Embryonic facial prominence (tissue), 1 donor: ENCODE results near the gene FAM131B.
"Not testable (repeated sequence)": the region's sequence is repeated elsewhere in the genome, so short reads cannot be mapped to it uniquely, and the experiment has no call there.

Source experiments
- DNase-seq: peaks from one replicate; pipeline ENCODE4 v3.0.0-alpha.2; 2016; ENCODE audit errors: extremely low spot score

Gene FAM131B

DNA sequence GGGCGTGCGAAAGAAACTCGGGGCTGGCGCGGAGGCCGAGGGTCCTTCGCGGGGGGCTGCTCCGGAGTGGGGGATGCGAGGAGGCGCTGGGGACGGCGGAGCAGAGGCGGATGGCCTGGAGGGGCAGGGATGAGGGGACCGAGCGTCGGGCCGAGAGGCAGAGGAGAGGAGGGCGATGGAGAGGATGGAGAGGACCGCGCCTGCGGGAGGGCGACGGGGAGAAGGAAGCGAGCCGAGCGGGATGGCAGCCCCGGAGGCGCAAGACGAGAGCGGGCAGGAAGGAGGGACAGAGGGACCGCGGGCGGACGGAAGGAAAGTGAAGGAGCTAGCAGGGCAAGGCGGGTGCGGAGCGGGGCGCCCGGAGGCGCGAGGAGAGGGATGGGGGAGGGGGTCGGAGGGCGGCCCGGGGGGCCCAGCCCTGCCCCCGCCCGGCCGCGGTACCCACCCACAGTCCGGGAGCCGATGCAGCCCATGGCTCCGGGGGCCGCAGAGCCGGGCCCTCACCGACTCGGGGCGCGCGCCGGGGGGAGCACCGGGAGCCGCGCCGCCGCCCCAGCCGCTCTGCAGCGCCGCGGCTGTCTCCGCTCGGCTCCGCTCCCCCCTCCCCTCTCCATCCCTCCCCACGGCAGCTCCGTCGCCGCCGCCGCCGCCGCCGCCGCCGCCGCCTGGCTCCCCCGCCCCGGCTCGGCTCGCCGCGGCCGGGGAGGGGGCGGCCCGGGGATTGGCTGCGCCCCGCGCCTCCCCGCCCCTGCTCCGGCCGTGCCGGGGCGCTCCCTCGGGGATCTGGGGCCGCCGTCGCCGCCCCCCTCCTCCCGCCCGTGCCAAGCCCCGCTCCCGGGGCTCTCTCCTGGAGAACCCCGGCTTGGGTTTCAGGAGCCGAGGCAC lies at the start of gene FAM131B:
Gene FAM131B, minus strand, starts transcription at position 583 of the 885 bp plus-strand sequence. Its CDS starts 110 bp downstream, at position 473.
- DNase-seq: no peak

DNA sequence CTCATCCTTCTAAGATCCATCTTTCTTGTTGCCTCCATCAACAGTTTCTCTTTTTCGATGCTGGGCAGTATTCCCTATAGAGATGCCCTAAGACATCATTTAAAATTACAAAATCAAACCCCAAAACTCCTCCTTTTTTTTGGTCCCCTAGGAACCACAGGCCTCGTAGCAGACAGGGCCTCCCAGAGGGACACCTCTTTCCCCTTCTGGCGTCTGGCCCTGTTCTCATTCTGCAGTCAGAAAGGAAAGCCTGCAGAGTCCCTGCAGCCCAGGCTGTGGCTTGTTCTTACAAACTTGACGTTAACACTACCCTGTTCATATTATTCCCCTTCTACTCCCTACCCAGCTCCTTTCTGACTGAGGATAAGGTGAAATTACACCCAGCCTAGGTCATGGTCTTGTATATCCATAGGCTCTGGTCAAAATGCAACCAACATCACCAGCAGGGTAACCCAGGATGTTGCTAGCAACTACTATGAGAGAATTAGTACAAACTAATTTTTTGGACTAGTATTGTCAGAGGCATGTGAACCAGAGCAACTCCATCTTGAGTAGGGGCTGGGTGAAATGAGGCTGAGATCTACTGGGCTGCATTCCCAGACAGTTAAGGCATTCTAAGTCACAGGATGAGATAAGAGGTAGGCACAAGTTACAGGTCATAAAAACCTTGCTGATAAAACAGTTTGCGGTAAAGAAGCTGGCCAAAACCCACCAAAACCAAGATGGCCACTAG lies 49.6 kb upstream of the FAM131B start:
- DNase-seq: no peak

GRCh38 chr7:143410521-143411004 lies 48.0 kb upstream of the FAM131B start:
- no peak for DNase-seq

DNA sequence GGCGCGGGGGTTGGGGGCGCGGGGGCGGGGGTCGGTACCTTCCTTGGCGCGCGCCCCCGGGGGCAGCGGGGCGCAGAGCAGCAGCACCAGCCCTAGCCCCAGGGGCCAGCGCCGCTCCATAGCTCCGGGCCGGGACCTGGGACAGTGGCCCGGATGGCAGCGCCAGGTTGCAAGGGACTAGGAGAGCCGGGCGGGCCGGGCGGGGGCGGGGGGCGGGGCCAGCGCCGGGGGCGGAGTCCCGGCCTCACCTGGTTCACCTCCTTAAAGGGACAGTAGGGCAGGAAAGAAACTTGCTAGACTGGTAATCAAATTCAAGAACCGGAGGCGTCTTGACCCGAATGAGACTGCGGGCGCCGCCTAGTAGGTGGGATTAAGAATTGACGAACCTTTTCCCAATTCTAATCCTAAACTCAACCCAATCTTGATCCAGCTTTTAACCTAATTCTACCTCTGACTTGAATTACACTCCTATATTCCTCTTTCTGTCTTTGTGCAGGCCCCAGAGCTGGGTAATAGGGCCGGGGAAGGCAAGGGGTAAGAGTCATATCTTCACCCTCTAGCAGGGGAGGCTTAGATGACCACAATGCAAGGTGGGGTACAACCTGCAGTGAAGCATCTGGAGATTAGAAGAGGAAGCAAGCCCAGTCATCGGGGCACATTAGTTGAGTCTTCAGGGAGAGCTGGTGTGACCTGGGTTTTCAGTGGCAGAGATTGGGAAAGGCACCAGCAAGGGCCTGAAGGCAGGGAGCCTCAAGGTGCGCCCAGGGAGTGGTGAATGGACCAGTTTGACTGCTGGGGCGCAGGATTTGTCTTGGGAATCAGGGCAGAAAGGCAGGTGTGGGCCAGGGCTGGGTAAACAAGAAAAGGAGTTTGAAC lies 46.4 kb upstream of the FAM131B start, which contains the start of gene EPHA1:
Gene EPHA1, minus strand, starts transcription at position 171 of the 876 bp plus-strand sequence. Its CDS starts 51 bp downstream, at position 120.
- no peak for DNase-seq

GRCh38 chr7:143408252-143408685 lies 45.8 kb upstream of the FAM131B start:
- DNase-seq: no peak

- no peak for DNase-seq
These were observed 45.1 kb upstream of the FAM131B start for GRCh38 chr7:143407287-143408251.

- no peak for DNase-seq
These were observed 43.5 kb upstream of the FAM131B start for GRCh38 chr7:143406002-143406357.

DNA sequence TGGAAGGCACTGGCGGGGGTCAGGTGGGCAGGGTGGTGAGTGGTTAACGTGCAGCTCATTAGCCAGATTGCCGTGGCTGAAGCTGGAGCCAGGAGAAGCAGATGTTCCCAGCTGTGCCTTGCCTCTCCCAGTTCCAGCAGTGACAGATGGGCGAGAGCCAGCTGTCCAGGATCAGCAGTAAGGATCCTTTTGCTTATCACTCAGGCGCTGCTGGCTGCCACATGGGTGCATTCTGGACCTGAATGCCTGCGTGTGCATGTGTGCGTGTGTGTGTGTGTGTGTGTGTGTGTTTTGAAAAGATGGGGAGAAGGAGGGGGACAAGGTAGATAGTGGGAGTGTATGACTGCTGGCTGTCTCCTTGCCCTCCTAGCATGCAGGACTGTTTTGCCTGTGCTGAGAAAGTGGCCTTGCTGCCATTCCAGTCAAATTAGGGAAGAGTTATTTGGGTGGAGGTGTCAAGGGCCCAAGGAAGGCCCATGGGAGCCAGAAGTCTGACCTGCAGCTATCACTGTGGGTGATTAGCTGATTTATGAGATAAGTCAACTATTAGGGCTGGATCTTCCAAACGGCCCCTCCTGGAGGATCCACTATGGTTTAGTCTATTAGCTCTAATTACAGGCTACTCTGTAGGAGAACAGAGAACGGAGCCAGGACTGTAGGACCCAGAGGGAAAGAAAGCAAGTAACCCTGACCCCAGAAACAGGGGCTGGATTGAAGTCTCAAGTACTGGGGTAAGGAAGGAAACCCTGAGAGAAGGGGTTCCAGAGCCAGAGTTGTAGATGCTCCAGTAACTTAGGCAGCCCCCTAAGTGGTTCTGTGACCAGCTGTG lies 42.9 kb upstream of the FAM131B start:
- no peak for DNase-seq

DNA sequence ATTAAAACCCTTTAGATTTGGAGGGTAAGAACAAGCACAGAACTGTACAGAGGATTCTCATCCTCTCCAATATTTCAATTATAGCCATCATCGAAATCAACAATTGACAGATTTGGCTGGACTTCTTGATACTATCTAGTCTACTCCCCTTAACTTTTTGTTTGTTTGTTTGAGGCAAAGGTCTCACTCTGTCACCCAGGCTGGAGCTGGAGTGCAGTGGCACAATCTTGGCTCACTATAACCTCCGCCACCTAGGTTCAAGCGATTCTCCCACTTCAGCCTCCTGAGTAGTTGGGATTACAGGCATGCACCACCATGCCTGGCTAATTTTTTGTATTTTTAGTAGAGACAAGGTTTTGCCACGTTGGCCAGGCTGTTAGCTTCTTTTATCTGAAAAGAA lies 39.7 kb upstream of the FAM131B start:
- not testable (repeated sequence) for DNase-seq

DNA sequence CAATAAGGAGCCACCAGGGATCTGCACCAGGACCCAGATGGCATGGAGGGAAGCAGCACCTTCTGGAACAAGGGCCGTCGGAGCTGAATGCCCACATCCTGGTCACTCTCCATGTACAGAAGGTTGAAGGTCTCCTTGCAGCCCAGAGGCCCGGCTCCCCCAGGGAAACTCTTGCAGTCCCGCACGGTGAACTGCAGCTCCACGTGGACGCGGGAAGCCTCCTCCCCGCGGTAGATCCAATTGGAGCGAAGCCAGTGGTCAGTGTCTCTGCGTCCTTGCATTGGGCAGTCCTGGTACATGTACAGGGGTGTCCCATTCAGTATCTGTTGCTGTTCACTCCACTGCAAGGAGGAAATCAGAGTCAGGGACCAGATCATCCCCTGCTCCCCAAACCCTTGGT lies 38.8 kb upstream of the FAM131B start:
- no peak for DNase-seq

- DNase-seq: no peak
These were observed 37.1 kb upstream of the FAM131B start for GRCh38 chr7:143399642-143400041.

- no peak for DNase-seq
These were observed 36.6 kb upstream of the FAM131B start for GRCh38 chr7:143399151-143399550.

DNA sequence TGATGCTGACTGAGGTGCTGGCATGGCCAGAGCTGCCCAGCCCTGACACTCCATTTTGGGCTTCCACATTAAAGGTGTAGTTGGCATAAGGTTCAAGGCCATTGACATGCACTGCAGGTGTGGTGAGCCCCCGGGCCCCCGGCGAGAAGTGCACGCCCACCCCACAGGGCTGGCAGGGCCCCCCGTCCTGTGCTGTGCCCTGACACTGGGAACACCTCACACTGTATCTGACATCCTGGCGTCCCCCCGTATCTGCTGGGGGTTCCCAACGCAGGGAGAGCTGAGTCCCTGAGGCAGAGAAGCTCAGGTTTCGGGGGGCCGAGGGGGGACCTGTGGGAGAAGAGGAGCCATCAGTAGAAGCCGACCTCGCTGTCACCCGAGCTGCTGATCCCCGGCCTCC lies 36.1 kb upstream of the FAM131B start:
- DNase-seq: no peak

DNA sequence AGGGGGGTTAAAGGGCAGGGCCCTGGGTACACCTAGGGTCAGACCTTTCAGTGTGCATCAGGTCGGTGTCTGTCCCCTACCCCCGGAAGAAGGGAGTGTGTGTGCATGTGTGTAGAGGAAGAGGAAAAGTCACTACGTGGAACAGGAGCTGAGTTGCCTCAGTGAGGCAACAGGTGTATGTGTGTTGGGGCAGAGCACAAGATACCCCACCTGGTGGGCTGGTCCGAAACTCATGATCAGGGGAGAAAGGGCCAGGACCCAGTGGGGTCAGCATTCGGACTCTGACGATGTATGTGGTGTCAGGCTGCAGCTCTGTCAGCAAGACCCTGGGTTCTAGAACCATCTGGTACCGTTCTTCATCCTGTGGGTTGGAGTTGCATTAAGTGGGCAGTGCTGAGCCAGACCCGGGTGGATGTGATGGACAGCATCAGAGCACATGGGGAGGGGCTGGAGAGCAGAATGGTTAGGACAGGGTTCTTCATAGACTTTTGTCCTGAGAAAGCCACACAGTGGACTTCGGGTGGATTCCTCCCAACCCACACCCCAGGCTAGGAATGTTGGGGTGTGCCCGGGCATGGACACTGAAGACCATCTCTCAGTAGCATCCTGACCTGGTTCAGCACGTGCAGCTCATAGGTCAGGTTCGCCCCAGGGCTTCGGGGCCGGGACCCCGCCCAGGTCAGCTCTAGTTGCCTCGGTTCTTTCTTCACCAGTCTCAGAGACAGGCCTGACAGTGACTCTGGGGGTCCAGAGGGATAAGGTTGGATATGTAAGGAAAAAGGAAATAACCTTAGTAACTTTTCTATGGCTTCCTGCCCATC lies 35.4 kb upstream of the FAM131B start:
- no peak for DNase-seq

DNA sequence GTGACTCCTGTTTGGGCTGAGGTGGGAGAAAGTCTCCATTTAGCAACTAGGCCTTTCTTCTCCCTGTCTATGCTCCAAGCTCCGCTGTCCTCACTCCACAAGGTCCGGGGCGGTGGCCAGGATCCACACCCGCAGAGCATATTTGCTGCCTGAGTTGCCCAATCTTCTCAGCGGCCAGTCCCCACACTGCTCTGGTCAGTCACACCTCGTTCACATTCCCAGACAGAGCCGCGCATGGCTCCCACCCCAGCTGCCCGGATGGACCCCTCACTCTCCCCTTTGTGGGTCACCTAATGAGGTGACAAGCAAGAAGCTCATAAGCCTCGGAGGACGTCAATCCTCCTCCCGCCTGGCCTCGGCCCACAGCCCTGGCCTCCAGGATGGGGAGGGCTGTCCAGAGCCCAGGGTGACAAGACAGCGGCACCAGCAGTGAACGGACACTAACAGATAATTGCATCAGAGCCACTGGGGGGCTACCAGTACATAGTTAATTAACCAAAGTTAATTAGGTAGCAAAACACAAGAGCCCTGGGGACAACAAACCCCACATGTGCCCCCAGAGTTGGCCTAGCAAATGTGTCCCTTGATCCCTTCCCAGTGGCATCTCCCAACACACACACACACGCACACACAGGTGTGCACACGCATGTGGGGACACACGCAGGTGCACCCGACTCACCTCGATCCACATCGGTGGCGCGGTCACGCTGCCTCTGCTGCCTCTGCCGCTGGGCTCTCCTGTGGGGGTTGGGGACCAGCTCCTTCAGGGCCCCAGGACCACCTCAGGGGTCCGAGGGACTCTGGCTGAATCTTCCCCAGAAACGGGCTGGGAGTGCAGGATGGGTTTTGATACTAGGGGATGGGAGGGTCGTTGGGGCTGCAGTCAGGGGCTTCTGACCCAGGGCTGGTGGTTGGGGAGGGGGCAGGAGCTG lies 34.4 kb upstream of the FAM131B start:
- no peak for DNase-seq

GRCh38 chr7:143396182-143396581 lies 33.7 kb upstream of the FAM131B start:
- DNase-seq: no peak
